ENCODE data around the gene IL18RAP.

The IL18RAP gene

GRCh38 chr2:102499558-102499957, 76.6 kb downstream of the IL18RAP start:
- DNase-seq (ENCODE audit: low read depth): no peak
- TF ChIP-seq CTCF (conservative IDR thresholded peaks at IDR 0.05; ENCODE audit: control insufficient read depth, insufficient read depth, low read depth, low read length): no peak
- no peak overlapping the region for H3K4me3 ChIP-seq (ENCODE audit: control insufficient read depth, low read depth, low read length)
